ENCODE data around the gene FCRLA. TPM values are rescaled to one million over a fixed set of nuclear protein-coding genes. Genes with fewer than 3 reads are reported as not detected.
"Not testable (repeated sequence)": the region's sequence is repeated elsewhere in the genome, so short reads cannot be mapped to it uniquely, and the experiment has no call there.

The FCRLA gene
- total RNA-seq, 2 donors from 2014 or later = 0.34 to 1.6 TPM

DNA sequence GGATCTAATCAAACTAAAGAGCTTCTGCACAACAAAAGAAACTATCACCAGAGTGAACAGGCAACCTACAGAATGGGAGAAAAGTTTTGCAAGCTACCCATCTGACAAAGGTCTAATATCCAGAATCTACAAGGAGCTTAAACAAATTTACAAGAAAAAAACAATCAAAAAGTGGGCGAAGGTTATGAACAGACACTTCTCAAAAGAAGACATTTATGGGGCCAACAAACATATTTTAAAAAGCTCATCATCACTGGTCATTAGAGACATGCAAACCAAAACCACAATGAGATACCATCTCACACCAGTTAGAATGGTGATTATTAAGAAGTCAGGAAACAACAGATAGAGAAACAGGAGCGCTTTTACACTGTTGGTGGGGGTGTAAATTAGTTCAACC, 8.7 kb upstream of the FCRLA start:
- DNase-seq; intact Hi-C loops (cut with DNase I, micrococcal nuclease); ATAC-seq: not testable (repeated sequence)

DNA sequence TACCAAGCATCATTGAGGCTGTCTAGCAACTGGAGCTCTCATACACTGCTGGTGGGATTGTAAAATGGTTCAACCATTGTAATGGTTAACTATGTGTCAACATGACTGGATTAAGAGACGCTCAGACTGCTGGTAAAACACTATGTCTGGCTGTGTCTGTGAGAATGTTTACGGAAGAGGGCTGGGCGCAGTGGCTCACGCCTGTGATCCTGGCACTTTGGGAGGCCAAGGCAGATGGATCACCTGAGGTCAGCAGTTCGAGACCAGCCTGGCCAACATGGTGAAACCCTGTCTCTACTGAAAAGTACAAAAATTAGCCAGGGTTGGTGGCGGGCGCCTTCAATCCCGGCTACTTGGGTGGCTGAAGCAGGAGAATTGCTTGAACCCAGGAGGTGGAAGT, 4.8 kb upstream of the FCRLA start:
- ATAC-seq (peak; percentile 100), DNase-seq (peak; percentile 47 to 49)
- intact Hi-C loops (cut with DNase I, micrococcal nuclease) = no loop called here

DNA sequence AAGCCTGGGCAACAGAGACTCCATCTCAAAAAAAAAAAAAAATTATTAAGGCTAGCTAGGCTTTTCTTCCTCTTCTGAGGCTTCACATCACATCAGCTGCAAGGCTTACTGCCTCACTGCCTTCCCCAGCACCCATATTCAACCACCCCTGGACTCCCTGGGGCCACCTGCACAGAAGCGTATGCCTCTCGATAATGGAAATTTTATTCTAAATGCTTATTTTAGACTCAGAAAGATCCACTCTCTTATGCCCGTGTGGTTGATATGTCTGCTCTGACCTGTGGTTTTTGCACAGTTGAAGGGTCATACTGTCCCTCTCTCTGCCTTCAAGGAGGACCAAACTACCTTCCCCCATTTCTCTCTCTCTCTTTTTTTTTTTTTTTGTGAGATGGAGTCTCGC, 1.5 kb upstream of the FCRLA start:
- intact Hi-C loops (cut with DNase I, micrococcal nuclease) = no loop called here
- ATAC-seq (no peak), DNase-seq (no peak)

DNA sequence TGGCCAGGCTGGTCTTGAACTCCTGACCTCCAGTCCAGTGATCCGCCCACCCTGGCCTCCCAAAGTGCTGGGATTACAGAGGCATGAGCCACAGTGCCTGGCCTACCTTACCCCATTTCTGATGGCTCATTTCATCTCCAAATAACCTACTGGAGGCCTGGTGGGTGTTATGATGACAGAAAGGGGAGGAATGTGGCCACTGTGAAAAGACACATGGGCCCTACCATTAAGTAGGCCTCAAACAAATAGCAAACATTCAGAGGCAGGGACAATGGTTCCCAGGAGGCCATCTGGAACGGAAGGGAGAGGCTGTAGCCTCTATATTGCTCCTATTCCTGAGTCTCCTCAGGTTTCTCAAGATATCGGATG, 932 bp upstream of the FCRLA start:
- ATAC-seq (no peak), DNase-seq (no peak)
- intact Hi-C loops (cut with DNase I, micrococcal nuclease) = no loop called here

DNA sequence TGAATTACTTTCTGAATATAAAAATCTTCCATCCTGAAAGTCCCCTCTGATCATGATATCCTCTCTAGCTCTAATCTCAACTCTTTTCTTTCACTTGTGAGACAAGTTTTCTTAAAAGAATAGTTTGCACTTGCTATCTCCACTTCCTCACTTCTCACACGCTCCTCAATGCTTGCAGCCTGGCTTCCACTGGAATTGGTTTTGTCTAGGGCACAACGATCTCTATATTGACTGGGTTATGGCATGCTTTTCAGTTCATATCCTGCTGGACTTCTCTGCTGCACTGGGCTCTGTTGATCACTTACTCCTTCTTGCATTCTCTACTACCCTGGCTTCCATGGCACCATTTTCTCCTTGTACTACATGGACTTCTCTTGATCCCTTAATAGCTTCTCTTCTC, 474 bp downstream of the FCRLA start:
- DNase-seq (no peak), ATAC-seq (no peak)
- intact Hi-C loops (cut with DNase I, micrococcal nuclease) = no loop called here

DNA sequence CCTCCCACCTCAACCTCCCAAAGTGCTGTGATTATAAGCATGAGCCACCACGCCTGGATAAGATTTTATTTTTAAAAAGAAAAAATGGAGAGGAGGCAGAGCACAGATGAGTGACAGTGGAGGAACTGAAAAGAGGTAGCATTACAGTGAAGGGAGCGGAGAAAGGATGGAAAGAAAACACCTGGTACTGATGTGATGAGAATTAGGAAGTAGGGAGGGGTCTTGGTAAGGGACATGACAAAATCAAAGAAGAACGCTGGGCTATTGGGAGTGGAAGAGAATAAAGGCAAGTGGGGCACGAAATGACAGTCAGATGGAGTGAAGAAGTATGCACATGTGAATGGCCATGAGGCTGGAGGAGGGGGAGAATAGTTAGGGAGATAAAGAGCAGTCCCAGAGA, 2.3 kb downstream of the FCRLA start:
- no peak for DNase-seq
- intact Hi-C loops (cut with DNase I, micrococcal nuclease) = no loop called here
- no peak for ATAC-seq

DNA sequence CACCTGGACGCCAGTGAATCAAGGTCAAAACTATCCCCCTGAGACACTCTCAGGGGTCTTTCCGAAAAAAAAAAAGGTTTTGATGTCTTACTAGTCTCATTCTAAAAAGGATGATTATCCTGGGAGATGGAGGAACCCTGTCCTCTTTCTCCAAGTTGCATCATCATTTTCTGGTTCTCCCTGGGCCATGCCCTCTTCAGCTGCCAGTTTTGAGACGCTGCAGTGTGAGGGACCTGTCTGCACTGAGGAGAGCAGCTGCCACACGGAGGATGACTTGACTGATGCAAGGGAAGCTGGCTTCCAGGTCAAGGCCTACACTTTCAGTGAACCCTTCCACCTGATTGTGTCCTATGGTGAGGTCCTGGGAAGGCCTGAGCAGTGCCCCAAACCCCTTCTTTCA, 3.5 kb downstream of the FCRLA start:
- intact Hi-C loops (cut with DNase I, micrococcal nuclease) = no loop called here
- no peak for ATAC-seq
- DNase-seq = no peak

DNA sequence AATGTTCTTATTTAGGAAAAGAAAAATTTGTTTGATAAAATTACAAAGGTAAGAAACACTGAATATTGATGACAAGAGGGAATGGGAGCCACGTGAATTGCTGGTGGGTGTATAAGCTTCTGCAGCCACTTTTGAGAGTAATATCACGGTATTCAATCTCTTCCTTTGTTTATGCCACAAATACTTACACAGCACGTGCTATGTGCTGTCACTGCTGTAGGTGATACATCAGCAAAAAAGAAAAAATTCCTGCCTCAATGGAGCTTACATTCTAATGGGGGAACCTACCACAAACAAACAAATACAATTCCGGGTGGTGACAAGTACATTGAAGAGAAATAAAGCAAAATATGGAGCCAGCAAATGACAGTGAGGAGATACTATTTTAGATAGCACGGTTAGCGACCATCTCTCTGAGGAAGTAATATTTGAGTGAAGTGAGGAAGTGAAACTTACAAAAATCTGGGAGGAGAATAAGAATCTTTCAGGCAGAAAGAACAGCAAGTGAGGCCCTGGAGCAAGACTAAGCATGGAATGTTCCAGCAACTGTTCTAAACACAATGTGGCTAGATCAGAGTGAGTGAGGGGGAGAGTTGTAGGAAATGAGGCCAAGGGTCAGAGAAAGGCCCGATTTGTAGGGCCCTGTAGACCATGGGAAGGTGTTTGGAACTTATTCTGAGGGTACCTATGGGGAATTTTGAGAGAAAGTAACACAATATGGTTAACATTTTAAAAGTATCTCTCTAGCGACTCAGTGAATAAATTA, 11.7 kb downstream of the FCRLA start:
- DNase-seq (no peak), ATAC-seq (no peak)
- intact Hi-C loops (cut with DNase I, micrococcal nuclease) = no loop called here

DNA sequence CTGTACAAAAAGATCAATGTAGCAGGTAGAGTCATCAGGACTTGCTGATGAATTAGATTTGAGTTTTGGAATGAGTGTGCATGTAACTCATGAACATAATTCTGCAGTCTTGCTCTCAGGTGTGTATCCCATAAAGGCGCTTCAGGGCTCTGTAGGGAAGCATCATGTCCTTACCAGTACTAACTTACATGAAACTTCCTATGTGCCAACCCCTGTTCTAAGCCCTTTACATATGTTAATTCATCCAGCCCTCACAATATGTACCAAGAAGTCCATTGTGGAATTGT, 12.2 kb downstream of the FCRLA start:
- intact Hi-C loops (cut with DNase I, micrococcal nuclease) = no loop called here
- DNase-seq (no peak), ATAC-seq (no peak)

DNA sequence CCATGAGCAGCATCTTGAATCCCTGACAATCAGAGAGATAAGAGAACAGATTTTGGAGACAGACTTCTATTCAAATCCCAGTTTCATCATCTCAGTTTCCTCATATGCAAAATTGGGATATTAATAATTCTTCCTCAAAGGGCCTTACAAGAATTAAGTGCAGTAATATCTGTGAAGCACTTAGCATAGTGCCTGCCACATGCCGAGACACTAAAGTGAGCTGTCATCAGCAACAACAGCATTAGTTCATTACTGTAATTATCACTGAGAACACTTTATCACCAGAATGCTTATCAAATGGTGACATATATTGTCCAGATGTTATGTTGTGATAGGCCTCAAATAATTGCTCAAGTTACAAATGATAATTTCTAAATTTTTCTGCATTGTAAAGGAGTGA, 13.4 kb downstream of the FCRLA start:
- no peak for DNase-seq
- no peak for ATAC-seq
- intact Hi-C loops (cut with DNase I, micrococcal nuclease) = no loop called here

DNA sequence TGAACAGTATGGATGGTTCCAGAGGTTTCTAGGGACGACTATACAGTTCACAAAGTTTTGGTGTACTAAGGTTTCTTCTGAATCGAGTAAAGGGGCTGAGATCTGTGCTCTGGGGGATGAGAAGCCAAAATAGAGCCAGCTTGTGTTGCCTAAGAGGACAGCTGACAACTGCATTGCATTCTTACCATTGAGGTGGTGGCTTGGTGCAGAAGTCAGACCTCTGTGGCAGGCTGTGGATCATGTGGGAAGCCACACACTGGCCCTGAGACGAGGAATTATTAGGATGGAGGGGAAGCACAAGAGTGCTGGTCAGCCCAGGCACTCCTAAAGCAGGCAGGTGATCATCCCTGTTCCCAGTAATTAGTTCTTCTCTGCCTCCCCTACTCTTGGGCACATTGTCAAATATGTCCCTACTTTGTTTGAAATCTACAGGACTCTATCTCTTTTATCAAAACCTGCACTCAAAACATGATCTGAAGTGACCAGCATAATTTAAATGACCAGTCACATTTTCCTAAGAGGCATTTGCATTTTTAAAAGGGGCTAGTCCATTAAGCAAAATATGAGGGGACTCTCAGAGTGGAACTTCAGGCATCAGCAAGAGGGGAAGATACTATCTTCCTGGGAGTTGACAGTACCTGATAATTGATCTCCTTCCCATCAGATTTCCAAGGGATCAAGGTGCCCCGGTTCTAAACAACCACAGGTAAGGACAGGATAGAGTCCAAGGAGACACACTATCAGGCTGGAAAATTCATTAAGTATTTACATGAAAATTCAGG, 14.1 kb downstream of the FCRLA start, which contains the start of gene FCRLB:
FCRLB (plus strand) TSS at position 589 of the 782 bp plus-strand sequence. CDS start 1,129 bp downstream, outside the sequence.
- ATAC-seq = no peak
- intact Hi-C loops (cut with DNase I, micrococcal nuclease) = no loop called here
- DNase-seq = no peak

DNA sequence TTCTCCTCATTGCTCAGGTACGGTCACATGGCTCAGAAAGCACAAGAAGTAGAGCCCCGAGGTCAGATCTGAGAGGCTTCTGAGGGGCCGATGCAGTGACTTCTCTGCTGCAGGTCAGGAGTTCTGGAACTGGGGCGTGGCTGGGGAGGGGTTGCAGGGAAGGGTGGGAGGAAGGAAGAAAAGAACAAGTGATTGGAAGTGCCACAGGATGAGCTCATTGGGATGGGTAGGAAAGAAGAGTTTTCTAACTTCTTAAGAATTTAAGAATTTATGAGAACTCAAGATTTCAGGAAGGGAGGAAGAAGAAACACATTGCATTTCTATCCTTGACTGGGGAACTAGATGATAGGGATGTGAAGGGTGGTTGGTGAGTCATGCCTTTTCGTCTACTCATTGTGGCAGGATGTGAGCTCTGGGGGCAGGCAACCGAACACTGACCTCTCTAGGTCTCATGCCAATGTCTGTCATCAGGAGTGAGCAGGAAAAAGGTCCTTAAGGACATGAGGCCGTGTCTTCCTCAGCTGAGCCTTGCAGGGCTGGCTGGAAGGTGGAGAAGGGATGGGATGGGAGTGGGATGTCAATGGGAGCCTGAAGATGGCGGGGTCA, 14.8 kb downstream of the FCRLA start:
- ATAC-seq = no peak
- DNase-seq = no peak
- intact Hi-C loops (cut with DNase I, micrococcal nuclease) = no loop called here

DNA sequence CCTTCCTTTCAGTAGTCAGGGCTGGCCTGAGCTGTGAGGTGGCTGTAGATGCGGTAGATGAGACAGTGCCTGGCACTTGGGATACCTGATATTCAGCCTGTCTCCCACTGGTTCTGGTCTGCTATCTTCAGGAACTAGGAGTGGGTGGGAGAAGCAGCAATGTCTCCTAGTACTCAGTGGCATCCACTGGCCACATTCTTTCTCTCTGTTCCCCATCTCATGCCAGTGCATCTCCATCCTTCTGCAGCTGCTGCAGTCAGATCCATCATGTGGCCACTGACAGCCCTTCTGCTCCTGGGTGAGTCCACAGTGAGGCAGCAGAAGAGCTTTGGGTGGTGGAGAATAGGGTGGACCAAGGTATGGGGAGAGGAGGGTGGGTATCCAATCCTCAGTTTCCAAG, 15.4 kb downstream of the FCRLA start:
- ATAC-seq = no peak
- intact Hi-C loops (cut with DNase I, micrococcal nuclease) = no loop called here
- no peak for DNase-seq

DNA sequence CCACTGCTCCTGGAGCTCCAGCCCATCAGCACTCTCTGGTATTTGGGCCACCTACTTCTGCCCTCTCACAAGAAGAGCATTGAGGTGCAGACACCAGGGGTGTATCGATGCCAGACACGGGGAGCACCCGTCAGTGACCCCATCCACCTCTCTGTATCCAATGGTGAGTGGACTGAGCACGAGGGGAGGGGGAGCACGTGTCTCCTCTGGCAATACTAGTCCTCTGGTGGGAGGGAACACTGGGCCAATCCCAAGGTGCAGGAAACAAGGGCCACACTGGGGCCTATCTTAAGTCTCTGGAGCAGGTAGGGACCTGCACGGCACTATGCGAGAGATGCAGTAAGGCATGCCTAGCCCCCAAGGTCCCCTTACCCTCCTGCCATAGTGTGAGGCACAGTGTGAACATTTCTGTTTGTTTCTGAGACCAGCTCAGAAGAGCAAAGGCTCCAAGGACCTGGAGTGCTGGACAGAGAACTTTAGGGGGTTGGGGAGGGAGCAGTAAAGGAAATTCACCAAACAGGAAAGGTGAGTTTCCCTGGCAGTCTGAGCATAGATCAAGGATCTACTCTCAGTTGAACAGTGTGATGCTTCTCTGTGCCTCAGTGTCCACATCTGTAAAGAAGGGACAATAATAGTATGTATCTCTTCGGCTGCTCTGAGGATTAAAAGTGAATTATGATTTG, 16.6 kb downstream of the FCRLA start:
- intact Hi-C loops (cut with DNase I, micrococcal nuclease) = no loop called here
- DNase-seq = no peak
- ATAC-seq = no peak

DNA sequence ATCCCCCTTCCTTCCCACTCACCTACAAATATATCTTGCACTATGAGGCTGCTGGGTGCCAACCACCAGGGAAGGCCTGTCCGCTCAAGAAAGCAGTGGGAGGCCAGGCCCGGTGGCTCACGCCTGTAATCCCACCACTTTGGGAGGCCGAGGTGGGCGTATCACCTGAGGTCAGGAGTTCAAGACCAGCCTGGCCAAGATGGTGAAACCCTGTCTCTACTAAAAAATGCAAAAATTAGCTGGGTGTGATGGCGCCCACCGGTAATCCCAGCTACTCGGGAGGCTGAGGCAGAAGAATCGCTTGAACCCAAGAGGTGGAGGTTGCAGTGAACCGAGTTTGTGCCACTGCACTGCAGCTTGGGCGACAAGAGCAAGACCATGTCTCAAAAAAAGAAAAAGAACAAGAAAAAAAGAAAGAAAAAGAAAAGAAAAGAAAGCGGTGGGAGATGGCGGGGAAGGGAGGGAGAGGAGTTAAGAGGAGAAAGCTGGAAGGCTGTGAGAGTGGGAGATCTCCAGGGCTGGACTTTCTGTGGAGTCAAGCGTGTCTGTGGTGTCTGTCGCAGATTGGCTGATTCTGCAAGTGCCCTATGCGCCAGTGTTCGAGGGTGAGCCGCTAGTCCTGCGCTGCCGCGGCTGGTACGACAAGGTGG, 18.4 kb downstream of the FCRLA start:
- intact Hi-C loops (cut with DNase I, micrococcal nuclease); ATAC-seq; DNase-seq: not testable (repeated sequence)

DNA sequence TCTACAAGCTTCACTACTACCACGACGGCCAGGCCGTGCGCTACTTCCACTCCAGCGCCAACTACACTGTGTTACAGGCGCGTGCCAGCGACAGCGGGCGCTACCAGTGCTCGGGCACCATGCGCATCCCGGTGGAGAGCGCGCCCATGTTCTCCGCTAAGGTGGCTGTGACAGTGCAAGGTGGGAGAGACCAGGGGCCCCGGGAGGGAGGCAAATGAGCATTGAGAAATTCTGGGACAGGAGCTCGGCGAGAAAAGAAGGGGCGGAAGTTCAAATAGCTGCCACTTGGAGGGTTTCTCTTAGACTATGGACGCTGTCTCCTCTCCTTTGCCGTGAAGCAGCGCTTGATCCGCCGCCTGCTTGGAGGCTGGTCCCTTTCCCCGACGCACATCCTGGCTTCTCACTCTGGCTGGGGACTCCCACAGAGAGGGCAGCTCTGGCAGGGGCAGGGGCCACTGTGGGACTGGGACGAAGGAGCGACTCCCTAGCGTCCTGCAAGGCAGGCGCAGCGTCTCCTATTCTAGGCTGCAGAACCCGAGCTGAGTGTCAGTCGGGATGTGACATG, 19.0 kb downstream of the FCRLA start:
- ATAC-seq = peak; percentile 36
- intact Hi-C loops (cut with DNase I, micrococcal nuclease) = no loop called here
- DNase-seq = peak in 1 of 2 donors; percentile 60

DNA sequence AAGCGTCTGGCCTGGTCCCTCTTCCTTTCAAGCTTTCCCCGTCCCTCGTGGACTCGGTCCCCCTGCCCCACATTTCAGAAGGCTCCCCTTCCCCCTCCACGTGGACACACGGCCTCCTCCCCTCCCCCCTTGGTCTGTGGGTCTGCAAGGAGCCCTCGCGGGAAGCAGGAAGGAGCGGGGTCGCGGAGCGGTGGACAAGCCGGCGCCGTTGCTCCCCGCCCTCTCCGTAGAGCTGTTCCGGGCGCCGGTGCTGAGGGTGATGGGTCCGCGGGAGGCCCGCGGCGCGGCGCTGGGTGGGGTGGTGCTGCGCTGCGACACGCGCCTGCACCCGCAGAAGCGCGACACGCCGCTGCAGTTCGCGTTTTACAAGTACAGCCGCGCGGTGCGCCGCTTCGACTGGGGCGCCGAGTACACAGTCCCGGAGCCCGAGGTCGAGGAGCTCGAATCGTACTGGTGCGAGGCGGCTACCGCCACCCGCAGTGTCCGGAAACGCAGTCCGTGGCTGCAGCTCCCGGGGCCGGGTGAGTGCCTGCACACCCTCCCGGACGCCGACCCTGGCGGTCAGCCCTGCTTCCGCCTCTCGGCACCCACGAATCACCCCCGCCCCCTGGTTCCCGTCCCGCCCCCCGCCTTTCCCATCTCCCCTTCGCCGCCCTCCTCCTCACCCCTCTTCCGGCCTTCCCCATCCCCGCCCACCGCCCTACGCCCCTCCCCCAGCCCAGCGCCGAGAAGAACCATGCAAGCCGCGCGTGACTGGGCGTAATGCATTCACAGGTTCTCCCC, 19.6 kb downstream of the FCRLA start:
- intact Hi-C loops (cut with DNase I, micrococcal nuclease) = no loop called here
- DNase-seq = peak; percentile 79 to 83
- ATAC-seq = peak; percentile 77

DNA sequence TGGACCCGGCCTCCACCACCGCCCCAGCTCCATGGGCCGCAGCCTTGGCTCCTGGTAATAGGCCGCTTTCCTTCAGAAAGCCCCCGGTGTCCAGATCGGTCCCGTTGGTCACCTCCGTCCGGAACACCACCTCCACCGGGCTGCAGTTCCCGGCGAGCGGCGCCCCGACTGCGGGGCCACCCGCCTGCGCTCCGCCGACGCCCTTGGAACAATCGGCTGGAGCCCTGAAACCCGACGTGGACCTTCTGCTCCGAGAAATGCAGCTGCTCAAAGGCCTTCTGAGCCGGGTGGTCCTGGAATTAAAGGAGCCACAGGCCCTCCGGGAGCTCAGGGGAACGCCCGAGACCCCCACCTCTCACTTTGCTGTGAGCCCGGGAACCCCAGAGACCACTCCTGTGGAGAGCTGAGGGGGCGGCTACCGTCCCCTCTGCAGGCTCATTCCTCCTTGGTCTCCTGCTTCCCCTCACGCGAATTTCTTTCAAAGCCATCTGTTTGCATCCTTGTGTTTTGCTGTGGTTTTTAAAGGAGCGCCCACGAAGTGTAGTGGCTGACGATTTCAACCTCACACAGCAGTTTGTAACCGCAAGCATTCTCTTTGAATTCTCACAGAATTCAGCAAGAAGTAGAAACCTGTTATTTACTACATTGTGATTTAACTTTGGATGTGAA, 20.4 kb downstream of the FCRLA start:
- ATAC-seq = no peak
- no peak for DNase-seq
- intact Hi-C loops (cut with DNase I, micrococcal nuclease) = no loop called here
